Hypothalamus (tissue), 51 donors: ENCODE data around the gene ETFA.
A peak's percentile ranks its signal among the peaks of the same experiment; 100 is the strongest.

Experiments
- DNase-seq, 51 donors: peaks; one replicate each; lab custom pipeline; 2025; lab: John Stamatoyannopoulos, UW

ETFA gene

DNA sequence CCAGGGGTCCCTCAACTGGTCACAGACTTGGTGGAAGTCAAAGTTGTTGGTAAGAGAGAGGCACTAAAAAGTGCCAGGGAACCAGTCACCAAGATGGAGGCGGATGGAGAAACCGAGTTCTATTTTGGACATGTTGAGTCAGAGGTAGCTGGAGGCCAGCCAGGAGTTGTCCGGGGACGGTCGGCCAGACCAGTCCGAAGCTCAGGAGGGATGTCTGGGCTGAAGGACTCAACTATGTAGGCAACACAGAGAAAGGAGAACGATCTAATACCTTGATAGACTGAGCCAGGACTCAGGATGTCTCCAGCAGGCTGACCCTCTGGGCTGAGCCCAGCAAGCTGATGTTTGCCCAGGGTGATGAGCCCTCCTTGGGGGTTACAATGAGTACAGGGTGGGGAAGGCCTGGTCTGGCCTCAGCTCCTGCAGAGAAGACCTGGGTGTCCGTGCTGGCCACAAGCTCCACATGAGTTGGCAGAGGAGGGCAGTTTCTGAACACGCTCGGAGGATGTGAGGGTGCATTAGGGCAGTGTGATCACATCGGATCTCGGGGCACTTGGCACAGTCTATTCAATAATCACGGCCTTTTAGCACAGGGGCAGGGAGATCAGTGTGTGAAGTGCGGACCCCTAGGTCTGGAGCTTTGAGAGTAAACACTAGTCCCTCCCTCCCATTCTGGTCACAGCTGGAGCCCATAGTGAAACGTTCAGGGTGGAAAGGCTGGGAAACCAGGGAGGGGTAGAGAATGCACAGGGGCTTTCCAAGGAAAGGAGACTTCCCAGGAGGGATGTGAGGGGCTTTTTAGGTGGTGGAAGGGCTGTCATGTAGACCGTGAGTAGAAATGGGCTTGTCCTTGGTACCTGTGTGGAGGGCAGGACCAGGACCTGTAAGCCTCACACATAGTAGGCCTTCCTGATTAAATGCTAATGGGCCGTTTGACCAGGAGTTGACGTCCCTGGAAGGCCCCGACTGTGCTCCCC is 111.9 kb downstream of the ETFA start:
- peak in 1 of 51 donors; percentile 18 for DNase-seq

- DNase-seq: no peak
Measured at GRCh38 chr15:76198456-76199105, 112.7 kb downstream of the ETFA start.

DNA sequence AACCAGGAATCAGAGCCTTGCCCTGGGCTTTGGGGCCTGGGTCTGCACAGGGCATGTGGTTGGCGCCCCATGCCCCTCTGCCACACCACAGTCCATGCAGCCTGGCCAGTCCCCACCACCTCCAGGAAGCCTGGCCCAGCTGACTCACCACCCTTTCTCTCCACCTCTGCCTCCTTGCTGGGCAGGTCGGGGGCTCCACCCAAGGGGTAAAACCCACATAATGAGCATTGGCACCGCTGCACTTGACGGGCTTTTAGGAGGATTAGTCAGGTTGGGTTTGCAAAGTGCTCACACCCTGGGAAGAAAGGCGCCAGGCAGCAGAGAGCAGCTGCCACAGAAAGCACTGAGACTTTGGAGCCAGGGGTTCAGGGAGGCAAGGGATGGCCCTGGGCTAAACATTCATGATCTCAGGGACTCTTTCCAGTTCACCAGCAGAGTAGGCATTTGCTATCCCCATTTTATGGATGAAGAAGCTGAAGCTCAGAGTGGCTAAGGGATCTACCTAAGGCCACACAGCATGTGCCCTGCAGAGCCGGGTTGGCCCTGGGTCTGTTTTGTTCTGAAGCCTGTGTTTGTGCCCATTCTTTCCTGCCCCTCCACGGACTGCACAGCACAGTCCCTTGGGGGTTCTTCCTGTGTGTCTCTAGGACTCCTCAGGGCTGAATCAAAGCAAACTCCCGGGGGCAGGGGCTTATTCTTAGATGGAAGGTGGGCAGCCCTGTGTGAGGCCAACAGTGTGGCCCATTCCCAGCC is 113.4 kb downstream of the ETFA start:
- DNase-seq: no peak

- peak in 40 of 51 donors; percentile 16 to 83 (median 44) for DNase-seq
Measured at GRCh38 chr15:76196269-76197231, 114.7 kb downstream of the ETFA start.

DNA sequence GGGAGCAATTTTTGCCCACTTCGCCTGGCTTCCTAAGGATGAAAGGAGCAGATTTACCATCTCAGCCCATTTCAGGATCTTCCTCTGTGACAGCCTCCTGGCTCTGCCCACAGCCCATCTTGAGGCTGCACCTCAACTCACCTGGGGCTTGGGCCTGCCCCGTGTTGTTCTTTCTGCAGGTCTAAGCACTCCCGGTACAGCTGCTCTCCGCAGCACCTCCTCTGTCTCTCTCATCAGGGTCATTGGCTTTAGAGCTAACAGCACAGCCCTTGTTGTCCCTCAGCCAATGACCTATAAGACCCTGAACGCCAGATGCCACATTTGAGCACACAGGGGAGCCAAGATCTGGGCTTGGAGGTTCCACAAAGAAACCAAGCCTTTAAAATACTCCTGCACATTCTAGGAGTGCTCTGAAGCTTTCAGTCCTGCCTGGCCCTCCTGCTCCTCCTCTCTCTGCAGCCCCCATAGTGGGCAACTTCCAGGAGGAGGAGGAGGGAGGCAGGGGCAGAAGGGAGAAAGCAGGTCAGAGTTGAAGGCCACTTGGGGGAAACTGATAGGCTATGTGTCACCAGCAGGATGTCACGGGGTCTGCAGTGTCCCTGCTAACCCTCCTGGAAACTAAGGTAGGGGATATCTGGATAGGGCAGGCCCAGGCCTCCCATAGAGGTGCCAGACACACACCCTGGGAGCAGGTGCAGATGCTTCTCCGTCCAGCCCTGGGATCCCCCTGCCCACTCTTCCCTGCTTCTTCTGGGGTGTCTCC is 115.6 kb downstream of the ETFA start:
- DNase-seq: no peak

DNA sequence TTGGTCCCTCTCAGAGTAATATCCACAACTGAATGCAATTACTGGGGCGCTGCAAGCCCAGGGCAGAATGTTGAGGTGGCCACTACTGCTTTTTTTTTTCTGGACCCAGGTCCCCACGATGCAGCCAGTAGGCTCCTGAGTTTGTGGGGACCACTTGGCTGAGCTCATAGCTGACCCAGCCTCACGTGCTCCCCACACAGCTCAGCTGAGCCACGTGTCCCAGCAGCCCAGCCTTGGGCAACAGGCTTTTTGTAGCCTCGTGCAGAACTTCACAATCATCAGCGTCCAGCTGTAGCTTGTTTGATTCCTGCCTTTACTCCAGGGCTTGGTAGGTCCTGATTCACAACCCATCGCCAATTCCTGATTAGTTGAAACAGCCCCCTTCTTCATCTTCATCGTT is 117.3 kb downstream of the ETFA start:
- DNase-seq: no peak

DNA sequence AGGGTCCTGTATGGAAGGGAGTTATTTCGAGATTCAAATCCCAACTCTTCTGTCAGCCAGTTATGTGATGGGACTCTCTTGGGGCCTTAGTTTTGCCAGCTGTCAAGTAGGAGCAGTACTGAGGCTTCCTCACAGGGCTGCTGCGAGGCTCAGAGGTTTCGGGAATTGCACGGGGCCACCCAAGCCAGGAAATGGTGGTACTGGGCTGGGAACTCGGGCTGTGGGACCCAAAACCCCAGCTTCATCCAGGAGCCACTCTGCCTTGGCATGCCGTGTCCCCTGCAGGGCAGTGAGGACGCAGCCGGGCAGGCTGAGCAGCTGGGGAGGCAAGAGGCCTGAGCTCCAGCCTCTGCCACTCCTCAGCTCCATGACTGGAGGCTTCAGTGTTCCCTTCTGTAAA is 118.6 kb downstream of the ETFA start:
- DNase-seq: no peak

- no peak for DNase-seq
Measured at GRCh38 chr15:76191539-76192244, 119.6 kb downstream of the ETFA start.

GRCh38 chr15:76190751-76191538 is 120.3 kb downstream of the ETFA start:
- DNase-seq: peak in 45 of 51 donors; percentile 6 to 84 (median 50)

GRCh38 chr15:76190070-76190564 is 121.2 kb downstream of the ETFA start:
- no peak for DNase-seq

DNA sequence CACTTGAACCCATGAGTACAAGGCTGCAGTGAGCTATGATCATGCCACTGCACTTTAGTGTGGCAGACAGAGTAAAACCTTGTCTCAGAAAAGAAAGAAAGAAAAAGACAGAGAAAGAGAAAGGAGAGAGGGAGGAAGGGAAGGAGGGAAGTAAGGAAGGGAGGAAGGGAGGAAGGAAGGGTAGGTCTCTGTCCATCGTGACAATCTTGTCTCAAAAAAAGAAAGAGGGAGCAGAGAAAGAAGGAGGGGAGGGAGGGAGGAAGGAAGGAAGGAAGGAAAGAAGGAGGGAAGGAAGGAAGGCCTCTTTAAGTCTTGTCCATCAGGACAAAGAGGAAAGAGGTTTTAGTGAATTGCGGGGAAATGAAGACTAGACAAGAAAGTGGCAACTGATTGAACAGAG is 122.2 kb downstream of the ETFA start:
- no peak for DNase-seq

DNA sequence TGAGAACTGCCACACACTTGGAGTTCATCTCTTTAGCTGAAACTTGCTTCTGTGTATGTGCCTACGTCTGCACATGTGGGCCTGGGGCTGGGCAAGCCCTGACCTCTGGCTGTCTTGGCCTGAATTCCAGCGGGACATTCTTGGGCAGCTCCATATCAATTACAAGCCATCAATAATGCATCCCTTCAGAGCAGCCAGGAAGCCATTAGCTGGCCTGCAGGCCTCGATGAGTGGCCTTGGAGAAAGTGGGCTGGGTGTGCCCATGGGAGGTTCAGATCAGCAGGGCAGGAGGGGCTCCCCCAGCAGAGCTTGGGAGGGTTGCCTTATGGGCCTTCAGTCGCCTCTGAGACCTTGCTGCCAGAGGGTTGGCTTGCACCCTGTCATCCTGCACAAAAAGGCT is 124.1 kb downstream of the ETFA start:
- DNase-seq: no peak

GRCh38 chr15:76185716-76186115 is 125.6 kb downstream of the ETFA start:
- DNase-seq: no peak

DNA sequence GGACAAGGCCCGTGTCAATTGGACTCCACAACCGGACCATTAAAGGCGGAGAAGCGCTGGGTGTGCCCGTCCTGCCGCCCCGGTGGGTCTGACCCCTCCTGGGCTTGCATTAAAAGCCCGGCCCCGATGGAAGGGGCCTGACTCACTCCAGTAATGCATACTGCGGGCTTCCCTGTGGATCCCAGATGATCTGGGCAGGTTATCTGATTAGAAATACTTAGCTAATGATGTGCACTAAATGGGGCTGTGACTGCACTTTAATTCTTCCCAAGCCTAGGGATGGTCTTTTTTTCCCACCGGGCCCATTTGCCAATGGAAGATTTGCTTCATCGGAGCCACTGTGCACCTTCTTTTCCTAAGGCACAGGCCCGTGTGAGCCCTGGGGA is 126.6 kb downstream of the ETFA start:
- DNase-seq: no peak

DNA sequence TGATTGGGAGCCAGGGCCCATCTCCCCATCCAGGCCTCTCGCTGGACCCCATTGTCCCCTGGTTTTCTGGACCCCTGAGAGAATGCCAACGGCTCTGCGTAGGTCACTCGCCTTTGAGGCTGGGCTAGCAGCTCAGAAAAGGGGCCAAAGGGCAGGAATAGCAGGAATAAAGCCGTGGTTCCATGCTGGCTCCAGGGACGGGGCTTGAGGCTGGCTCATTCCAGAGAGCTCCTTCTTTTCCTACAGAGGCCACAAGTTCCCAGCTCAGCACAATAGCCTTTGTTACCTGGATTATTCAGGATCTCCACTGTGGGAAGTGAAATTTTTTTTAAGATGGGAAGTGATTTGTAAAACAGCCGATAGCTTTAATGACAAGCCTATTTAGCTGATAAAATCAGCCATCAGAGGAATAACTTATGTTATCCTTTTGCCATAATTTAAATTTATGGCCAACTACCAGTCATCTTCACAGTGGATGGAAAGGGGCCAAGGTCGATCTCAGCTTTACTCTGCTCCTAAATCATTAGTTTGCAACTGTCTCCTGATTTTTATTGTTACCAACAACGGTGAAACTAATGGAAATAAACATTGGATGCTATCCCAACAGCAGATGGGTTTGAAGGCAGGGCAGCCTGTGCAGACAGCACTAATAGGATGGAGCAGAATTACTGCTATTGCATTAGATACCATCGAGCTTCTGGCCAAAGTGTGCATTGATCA is 127.2 kb downstream of the ETFA start:
- DNase-seq: no peak

- DNase-seq: no peak
Measured at GRCh38 chr15:76181705-76182107, 129.6 kb downstream of the ETFA start.

DNA sequence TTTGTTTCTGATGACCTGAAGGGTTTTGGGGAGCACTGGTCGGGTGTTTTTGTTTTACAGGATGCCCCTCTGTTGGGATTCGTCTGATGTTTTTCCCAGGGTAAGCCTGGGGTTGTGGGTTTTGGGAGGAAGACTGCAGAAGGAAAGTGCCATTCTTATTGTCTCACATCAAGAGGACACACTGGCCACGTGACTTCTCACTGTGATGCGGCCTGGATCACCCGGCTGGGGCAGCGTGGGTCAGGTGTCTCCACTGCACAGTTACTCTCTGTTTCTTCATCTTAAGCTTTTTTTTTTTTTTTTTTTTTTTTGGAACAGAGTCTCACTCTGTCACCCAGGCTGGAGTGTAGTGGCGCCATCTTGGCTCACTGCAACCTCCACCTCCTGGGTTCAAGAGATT is 130.9 kb downstream of the ETFA start:
- DNase-seq: no peak
